GM18511 (cell line): ENCODE results near the gene RRM2.

Source experiments
- ATAC-seq: cut with Tn5 transposase; IDR thresholded peaks from one replicate; pipeline ENCODE4 v1.9.1; 2021; ENCODE audit warnings: mild to moderate bottlenecking, moderate library complexity; ENCODE audit not compliant: unreplicated experiment

Gene RRM2

GRCh38 chr2:10122500-10123280 lies at the start of gene RRM2:
Gene RRM2 (plus strand): TSS chr2:10122739. CDS start chr2:10122799, 60 bp downstream.
- peak; percentile 67 for ATAC-seq

GRCh38 chr2:10073706-10074105 lies 48.8 kb upstream of the RRM2 start:
- no peak for ATAC-seq

- no peak for ATAC-seq
Observed at GRCh38 chr2:10075101-10075500, 47.4 kb upstream of the RRM2 start.

GRCh38 chr2:10075571-10076209 lies 46.8 kb upstream of the RRM2 start:
- no peak for ATAC-seq

- no peak for ATAC-seq
Observed at GRCh38 chr2:10076511-10076910, 46.0 kb upstream of the RRM2 start.

- ATAC-seq, result no peak
Observed at GRCh38 chr2:10076988-10077527, 45.5 kb upstream of the RRM2 start.

GRCh38 chr2:10078001-10078400 lies 44.5 kb upstream of the RRM2 start:
- no peak for ATAC-seq

GRCh38 chr2:10078704-10079265 lies 43.8 kb upstream of the RRM2 start:
- peak; percentile 4 for ATAC-seq

- peak; percentile 35 for ATAC-seq
Observed at GRCh38 chr2:10079266-10079869, 43.2 kb upstream of the RRM2 start.

GRCh38 chr2:10079870-10080535 lies 42.5 kb upstream of the RRM2 start, which contains the start of gene CYS1:
Gene CYS1 (minus strand): TSS chr2:10080411. CDS start chr2:10080223, 188 bp downstream.
- peak; percentile 42 for ATAC-seq

GRCh38 chr2:10080536-10081304 lies 41.8 kb upstream of the RRM2 start:
- ATAC-seq, result peak; percentile 27

- ATAC-seq, result no peak
Observed at GRCh38 chr2:10083046-10083445, 39.5 kb upstream of the RRM2 start.

- peak; percentile 33 for ATAC-seq
Observed at GRCh38 chr2:10083692-10084211, 38.8 kb upstream of the RRM2 start.

GRCh38 chr2:10084223-10084865 lies 38.2 kb upstream of the RRM2 start:
- no peak for ATAC-seq

GRCh38 chr2:10085043-10085667 lies 37.4 kb upstream of the RRM2 start:
- no peak for ATAC-seq

- no peak for ATAC-seq
Observed at GRCh38 chr2:10085668-10086059, 36.9 kb upstream of the RRM2 start.

- ATAC-seq, result no peak
Observed at GRCh38 chr2:10086950-10087349, 35.6 kb upstream of the RRM2 start.

GRCh38 chr2:10087360-10087759 lies 35.2 kb upstream of the RRM2 start:
- no peak for ATAC-seq
